PC-3 (cell line): Measurements from ENCODE around the gene IGHMBP2.

Experiments
- CTCF ChIP-seq: fragments of 300-600 bp; sonication (generic); conservative IDR thresholded peaks from 2 replicates; pipeline ENCODE4 v1.5.1; 2017; ENCODE audit warnings: antibody characterized with exemption, low read depth, mild to moderate bottlenecking, low read length
- EZH2 ChIP-seq: fragments of 300-600 bp; sonication (generic); IDR thresholded peaks from one replicate; pipeline ENCODE4 v1.6.1; 2017; ENCODE audit warnings: antibody characterized with exemption, mild to moderate bottlenecking, low read length; ENCODE audit not compliant: unreplicated experiment

DNA sequence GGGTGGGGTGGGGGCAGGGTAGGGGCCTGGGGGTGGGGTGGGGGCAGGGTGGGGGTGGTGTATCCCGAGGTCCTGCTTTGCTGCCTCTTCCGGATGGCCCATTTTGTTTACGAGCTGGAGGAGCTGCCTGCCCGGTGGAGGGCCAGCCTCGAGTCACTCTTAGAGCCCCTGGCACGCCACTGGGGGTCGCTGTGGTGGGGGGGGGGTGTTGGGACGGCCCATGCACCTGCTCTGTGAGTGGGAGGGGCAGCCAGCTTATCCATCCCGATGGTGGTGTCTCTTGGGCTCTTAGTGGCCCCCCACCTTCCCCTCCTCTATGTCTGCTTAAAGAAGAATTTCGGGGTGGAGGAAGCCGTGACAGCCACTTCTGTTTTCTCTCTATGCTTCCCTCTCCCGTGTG, 52.5 kb downstream of the IGHMBP2 start:
- TF ChIP-seq CTCF (peak; percentile 58), EZH2 (no peak)
